Activated T-cell treated with anti-CD3 and anti-CD28 coated beads, Interleukin-2, amount 50 U/mL, for 24 hours (primary cell): ENCODE data around the gene BMP2K.
"Not testable (repeated sequence)": the region's sequence is repeated elsewhere in the genome, so short reads cannot be mapped to it uniquely, and the experiment has no call there.

ENCODE experiments used
- DNase-seq: peaks from one replicate; pipeline ENCODE4 v3.0.0-alpha.2; 2020
- H3K27ac Mint-ChIP-seq: 2 replicates; pipeline ENCODE4 v1.8.0; 2020; ENCODE audit warnings: mild to moderate bottlenecking, mixed read lengths
- H3K27me3 Mint-ChIP-seq: 2 replicates; pipeline ENCODE4 v1.8.0; 2020; ENCODE audit warnings: mixed read lengths
- H3K36me3 Mint-ChIP-seq: 2 replicates; pipeline ENCODE4 v1.8.0; 2020; ENCODE audit warnings: low read depth, mixed read lengths
- H3K4me1 Mint-ChIP-seq: 2 replicates; pipeline ENCODE4 v1.8.0; 2020; ENCODE audit warnings: low read depth, mixed read lengths
- H3K4me3 Mint-ChIP-seq: 2 replicates; pipeline ENCODE4 v1.8.0; 2020; ENCODE audit warnings: mild to moderate bottlenecking, moderate library complexity, mixed read lengths
- H3K9me3 Mint-ChIP-seq: 2 replicates; pipeline ENCODE4 v1.8.0; 2020; ENCODE audit warnings: mixed read lengths

Gene BMP2K

DNA sequence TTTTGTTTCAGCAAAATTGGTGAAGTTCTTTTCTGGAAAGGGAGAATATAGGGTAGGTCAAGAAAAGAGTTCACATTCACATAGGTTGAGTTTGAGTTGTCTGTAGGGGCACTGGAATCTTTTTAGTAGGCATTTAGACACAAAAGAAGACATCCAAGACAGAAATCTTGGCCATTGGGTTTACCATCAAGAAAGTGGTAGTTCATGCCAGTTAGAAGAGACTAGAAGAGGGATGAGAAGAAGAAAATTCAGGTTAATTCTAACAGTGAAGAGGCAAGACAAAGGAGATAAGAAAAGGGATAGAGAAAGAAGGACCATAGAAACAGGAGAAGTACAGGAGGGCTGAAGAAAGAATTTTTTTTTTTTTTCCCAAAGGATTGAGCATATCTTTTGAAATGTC, 123.2 kb downstream of the BMP2K start:
- peaks cover 11% of the 10 kb centered on the region for H3K36me3 Mint-ChIP-seq
- no peaks in the 10 kb centered on the region for H3K9me3 Mint-ChIP-seq
- no peak for DNase-seq
- no peaks in the 10 kb centered on the region for H3K4me1 Mint-ChIP-seq
- H3K27ac Mint-ChIP-seq, result no peak overlapping the region
- no peaks in the 10 kb centered on the region for H3K27me3 Mint-ChIP-seq
- no peak overlapping the region for H3K4me3 Mint-ChIP-seq

DNA sequence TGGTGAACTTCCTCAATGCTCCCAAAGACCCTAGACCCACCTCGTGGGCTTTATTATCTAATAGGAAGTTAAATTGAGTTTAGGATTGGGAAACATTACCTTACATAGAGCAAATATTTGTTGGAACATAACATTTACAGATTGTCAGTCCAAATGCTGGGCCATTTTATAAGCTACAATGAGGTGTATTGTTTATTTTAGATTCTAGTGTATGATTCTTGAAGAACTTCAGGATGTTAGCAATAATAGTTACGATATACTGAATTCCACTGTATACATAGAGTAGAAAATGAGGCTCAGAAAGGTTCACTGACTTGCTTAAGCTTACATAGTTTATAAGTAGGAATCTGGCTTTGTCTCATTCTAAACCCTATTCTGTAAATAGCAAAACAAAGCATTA, 125.7 kb downstream of the BMP2K start:
- H3K36me3 Mint-ChIP-seq, result no peaks in the 10 kb centered on the region
- H3K9me3 Mint-ChIP-seq, result no peaks in the 10 kb centered on the region
- no peaks in the 10 kb centered on the region for H3K27me3 Mint-ChIP-seq
- no peak for DNase-seq
- H3K4me1 Mint-ChIP-seq, result no peaks in the 10 kb centered on the region
- no peak overlapping the region for H3K27ac Mint-ChIP-seq
- no peak overlapping the region for H3K4me3 Mint-ChIP-seq

DNA sequence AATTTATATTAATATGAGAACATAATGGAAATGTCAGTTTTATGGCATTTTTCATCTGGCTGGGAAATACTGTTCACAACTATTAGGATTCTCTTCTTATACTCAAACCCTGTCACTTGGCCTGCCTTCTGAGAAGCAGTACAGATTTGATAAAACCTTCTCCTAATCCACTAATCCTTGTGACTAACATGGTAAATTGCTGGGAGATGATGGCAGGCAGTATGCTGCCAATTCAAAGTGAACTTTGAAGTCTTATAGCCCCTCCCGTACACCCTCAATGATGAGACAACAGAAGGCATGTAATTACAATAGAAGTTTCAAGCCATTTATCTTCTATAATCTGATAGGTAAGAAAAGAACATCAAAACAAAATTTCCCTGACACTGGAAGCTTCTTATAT, 126.1 kb downstream of the BMP2K start:
- Mint-ChIP-seq H3K9me3 (no peaks in the 10 kb centered on the region), H3K36me3 (no peaks in the 10 kb centered on the region), H3K4me1 (no peaks in the 10 kb centered on the region), H3K27ac (no peak overlapping the region), H3K4me3 (no peak overlapping the region), H3K27me3 (no peaks in the 10 kb centered on the region)
- no peak for DNase-seq

DNA sequence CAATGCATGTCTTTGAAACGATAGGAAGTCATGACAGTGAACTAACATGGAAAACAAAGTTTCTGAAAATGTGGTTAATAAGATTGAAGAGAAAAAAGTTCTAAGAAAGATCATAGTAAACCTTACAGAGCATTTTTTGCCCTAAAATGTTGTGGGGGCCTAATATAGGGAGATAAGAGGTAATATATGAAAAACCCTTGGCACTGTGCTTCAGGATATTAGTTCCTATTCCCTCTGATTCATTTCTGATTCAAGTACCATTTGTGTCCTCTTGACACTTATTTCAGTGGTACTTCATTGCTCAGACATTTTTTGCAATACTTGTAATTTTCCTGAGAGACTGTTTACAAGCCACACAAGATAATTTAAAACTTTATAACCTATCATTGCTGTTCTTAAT, 128.0 kb downstream of the BMP2K start:
- no peak overlapping the region for H3K27ac Mint-ChIP-seq
- H3K36me3 Mint-ChIP-seq, result no peaks in the 10 kb centered on the region
- no peak for DNase-seq
- no peaks in the 10 kb centered on the region for H3K27me3 Mint-ChIP-seq
- H3K4me3 Mint-ChIP-seq, result no peak overlapping the region
- no peaks in the 10 kb centered on the region for H3K4me1 Mint-ChIP-seq
- no peaks in the 10 kb centered on the region for H3K9me3 Mint-ChIP-seq

DNA sequence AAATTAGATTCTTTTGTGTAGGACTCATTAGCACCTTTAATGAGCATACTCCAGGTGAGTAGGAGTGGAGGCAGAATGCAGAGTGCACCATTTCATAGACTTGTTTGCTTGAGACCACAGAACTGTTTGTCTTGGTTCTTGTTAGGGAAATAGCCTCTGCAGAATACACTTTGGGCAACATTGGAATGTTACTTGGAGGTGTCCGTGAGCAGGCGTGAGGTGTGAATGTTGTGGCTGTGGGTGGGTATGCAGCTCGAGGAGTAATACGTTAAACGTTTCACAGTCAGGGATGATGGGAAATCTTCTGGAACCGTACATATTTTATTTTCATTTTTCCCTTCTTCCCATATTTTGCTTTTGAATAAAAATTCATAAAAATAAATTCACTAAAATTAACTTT, 131.5 kb downstream of the BMP2K start:
- no peaks in the 10 kb centered on the region for H3K9me3 Mint-ChIP-seq
- H3K27ac Mint-ChIP-seq, result no peak overlapping the region
- no peak for DNase-seq
- no peaks in the 10 kb centered on the region for H3K4me1 Mint-ChIP-seq
- H3K27me3 Mint-ChIP-seq, result no peaks in the 10 kb centered on the region
- no peak overlapping the region for H3K4me3 Mint-ChIP-seq
- peaks cover 22% of the 10 kb centered on the region for H3K36me3 Mint-ChIP-seq

GRCh38 chr4:78908974-78909373, 132.8 kb downstream of the BMP2K start:
- DNase-seq, H3K27ac Mint-ChIP-seq, H3K4me1 Mint-ChIP-seq, H3K4me3 Mint-ChIP-seq, H3K27me3 Mint-ChIP-seq, H3K9me3 Mint-ChIP-seq: not testable (repeated sequence)
- peaks cover 28% of the 10 kb centered on the region for H3K36me3 Mint-ChIP-seq

DNA sequence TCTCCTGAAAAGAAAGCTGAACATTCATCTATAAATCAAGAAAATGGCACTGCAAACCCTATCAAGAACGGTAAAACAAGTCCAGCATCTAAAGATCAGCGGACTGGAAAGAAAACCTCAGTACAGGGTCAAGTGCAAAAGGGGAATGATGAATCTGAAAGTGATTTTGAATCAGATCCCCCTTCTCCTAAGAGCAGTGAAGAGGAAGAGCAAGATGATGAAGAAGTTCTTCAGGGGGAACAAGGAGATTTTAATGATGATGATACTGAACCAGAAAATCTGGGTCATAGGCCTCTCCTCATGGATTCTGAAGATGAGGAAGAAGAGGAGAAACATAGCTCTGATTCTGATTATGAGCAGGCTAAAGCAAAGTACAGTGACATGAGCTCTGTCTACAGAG, 134.5 kb downstream of the BMP2K start:
- Mint-ChIP-seq H3K4me1 (no peaks in the 10 kb centered on the region), H3K9me3 (no peaks in the 10 kb centered on the region), H3K4me3 (no peak overlapping the region), H3K36me3 (peaks cover 39% of the 10 kb centered on the region), H3K27me3 (no peaks in the 10 kb centered on the region), H3K27ac (no peak overlapping the region)
- DNase-seq, result no peak

DNA sequence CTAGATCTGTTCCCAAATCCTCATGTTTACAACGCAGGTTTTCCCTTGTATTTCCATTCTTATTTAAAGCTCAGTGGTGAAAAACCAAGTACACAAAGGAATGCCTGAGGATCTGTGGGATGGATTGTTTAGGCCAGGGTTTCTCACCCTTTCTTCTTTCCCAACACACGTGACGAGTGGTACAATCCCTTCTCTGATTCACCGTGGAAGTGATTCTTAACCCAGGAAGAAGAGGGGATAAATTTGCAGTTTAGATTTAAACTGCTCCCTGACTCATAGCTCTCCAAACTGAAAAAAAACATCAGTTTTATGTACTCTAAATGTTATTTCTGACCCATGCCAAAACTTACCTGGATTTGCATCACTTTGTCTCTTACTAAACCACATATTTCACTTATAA, 146.1 kb downstream of the BMP2K start:
- no peak for DNase-seq
- H3K27ac Mint-ChIP-seq, result no peak overlapping the region
- no peaks in the 10 kb centered on the region for H3K27me3 Mint-ChIP-seq
- peaks cover 76% of the 10 kb centered on the region for H3K36me3 Mint-ChIP-seq
- no peaks in the 10 kb centered on the region for H3K4me1 Mint-ChIP-seq
- no peak overlapping the region for H3K4me3 Mint-ChIP-seq
- no peaks in the 10 kb centered on the region for H3K9me3 Mint-ChIP-seq

DNA sequence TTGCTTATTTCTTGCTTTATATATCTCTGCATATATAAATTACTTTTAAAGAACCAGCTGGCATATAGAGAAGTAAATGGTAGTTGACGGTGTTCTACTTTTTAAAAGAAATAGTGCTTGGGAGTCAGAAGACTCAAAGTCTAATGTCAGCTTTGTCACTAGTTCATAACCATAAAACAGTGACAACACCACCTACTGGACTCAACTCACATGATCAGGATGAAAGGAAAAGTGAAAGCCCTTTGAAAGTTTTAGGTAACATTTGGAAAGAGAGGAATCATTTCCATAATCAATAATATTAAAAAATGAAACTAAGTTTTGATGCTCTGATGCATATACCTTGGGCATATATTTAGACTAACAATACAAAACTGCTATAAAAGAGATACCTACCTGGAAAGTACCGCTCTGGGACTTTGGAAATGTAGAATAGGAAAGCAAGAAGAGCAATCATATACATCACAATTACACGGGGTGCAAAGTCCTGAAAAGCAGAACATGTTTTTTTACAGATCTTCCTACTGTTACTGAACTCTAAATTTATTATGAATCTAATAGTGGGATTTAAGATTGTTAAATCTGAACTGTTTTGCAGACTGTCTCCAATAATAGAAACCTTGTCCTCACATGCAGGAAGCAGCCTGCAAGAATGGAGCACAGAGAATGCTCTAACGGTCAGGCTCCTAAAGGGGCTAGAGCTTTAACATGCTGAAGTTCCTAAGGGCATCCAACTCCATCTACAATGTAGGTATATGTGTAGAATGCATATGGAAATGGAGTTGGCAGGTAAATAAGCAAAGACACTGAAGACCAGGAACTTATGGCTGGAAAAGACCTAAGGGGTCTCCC, 147.5 kb downstream of the BMP2K start:
- no peak for DNase-seq
- Mint-ChIP-seq H3K27me3 (no peaks in the 10 kb centered on the region), H3K9me3 (no peaks in the 10 kb centered on the region), H3K36me3 (peaks cover 83% of the 10 kb centered on the region), H3K4me3 (no peak overlapping the region), H3K4me1 (peaks cover 1% of the 10 kb centered on the region), H3K27ac (no peak overlapping the region)

DNA sequence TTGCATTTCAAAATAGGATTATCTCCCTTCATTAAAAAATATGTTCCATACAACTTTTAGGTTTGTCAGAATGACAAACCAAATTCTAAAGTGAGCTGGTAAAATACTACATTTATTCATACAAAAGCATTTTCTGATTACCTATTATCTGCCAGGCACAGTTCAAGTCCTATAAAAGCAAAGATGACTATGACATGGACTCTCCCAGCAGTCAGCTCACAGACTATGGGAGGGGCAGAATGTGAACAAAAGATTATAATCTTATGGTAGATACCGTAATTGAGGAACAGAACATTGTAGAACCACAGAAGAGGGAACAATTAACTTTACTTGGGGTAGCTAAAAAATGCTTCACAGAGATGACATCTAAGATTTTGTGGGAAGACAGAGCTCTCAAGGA, 150.7 kb downstream of the BMP2K start:
- Mint-ChIP-seq H3K4me3 (no peak overlapping the region), H3K27me3 (no peaks in the 10 kb centered on the region), H3K27ac (no peak overlapping the region), H3K9me3 (no peaks in the 10 kb centered on the region), H3K36me3 (peaks cover 82% of the 10 kb centered on the region), H3K4me1 (peaks cover 1% of the 10 kb centered on the region)
- no peak for DNase-seq

GRCh38 chr4:78928835-78929234, 152.7 kb downstream of the BMP2K start:
- H3K27me3 Mint-ChIP-seq, result no peaks in the 10 kb centered on the region
- no peak for DNase-seq
- H3K27ac Mint-ChIP-seq, result no peak overlapping the region
- no peak overlapping the region for H3K4me3 Mint-ChIP-seq
- no peaks in the 10 kb centered on the region for H3K9me3 Mint-ChIP-seq
- peaks cover 4% of the 10 kb centered on the region for H3K4me1 Mint-ChIP-seq
- peaks cover 78% of the 10 kb centered on the region for H3K36me3 Mint-ChIP-seq

DNA sequence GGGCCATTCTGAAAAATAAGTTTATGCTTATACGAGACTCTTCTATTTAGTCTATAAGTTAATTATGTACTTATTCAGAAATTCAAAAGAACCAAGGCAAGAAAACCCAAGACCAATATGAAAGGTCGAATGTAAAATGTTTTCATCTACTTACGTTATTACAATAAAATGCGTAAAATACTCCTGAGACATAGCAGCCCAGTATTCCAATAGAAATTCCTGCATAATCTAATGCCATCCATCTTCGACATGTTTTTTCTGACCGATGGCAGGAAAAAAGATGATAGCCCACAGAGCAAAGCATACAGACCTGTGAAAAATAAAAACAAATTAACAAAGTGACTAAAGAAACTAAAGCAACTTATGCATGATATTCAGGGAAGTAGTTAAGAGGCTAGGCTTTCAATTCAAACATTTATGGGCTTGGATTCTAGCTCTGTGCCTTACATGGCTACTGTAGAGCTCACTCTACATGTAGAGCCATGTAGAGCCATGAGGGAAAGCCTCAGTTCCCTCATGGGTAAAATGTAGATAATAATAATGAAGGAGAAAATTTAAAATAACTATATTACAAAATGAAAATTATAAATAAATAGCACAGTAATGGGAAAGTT, 154.0 kb downstream of the BMP2K start:
- Mint-ChIP-seq H3K36me3 (peaks cover 76% of the 10 kb centered on the region), H3K9me3 (no peaks in the 10 kb centered on the region), H3K4me1 (peaks cover 8% of the 10 kb centered on the region), H3K27me3 (no peaks in the 10 kb centered on the region), H3K4me3 (no peak overlapping the region), H3K27ac (no peak overlapping the region)
- no peak for DNase-seq

GRCh38 chr4:78936989-78937388, 160.8 kb downstream of the BMP2K start:
- peaks cover 52% of the 10 kb centered on the region for H3K4me1 Mint-ChIP-seq
- H3K27ac Mint-ChIP-seq, result no peak overlapping the region
- peaks cover 32% of the 10 kb centered on the region for H3K36me3 Mint-ChIP-seq
- no peaks in the 10 kb centered on the region for H3K27me3 Mint-ChIP-seq
- H3K9me3 Mint-ChIP-seq, result no peaks in the 10 kb centered on the region
- H3K4me3 Mint-ChIP-seq, result no peak overlapping the region
- DNase-seq, result no peak

DNA sequence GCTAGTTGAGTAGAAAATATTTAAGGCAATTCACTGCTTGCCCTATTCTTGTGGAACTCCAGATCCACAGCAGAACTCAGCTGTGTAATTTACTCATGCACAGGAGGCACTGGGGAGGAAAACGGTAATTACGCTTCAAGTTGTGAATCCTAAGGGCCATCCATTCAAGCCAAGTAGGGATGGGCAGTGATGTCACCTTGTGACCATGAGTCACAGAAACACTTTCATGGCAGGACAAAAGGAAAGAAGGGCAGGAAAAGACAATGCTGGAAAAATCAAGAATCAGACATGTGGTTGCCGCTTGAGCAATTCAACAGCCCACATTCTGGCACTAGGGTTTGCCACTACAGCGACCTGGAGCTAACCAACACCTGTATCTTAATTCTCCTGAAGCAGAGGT, 161.7 kb downstream of the BMP2K start:
- no peak overlapping the region for H3K27ac Mint-ChIP-seq

DNA sequence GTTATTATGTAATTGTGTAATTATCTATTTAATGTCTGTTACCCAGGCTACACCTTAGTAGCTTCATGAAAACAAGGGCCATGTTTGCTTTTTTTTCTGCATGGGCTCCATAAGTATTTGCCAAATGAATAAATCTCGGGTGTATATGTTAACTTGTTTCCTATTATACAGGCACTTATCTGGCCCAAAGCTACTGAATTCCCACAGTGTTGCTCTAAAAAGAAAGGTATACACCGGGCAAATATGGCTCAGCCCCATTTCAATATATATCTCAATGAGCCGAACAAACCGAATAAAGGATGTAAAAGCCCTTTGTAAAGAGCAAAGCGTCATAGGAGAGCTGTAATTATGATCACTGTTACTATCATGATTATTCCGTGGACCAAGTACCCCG, 162.3 kb downstream of the BMP2K start:
- Mint-ChIP-seq H3K4me3 (peak overlapping the region; percentile 87), H3K4me1 (peaks cover 51% of the 10 kb centered on the region), H3K9me3 (no peaks in the 10 kb centered on the region), H3K27ac (peak overlapping the region; percentile 64), H3K27me3 (peaks cover 8% of the 10 kb centered on the region), H3K36me3 (peaks cover 23% of the 10 kb centered on the region)
- no peak for DNase-seq

More for the DNA sequence above, 161.7 kb downstream of the BMP2K start:
- H3K36me3 Mint-ChIP-seq, result peaks cover 25% of the 10 kb centered on the region
- no peak for DNase-seq
- peaks cover 3% of the 10 kb centered on the region for H3K27me3 Mint-ChIP-seq
- peak overlapping the region; percentile 87 for H3K4me3 Mint-ChIP-seq
- peaks cover 52% of the 10 kb centered on the region for H3K4me1 Mint-ChIP-seq
- no peaks in the 10 kb centered on the region for H3K9me3 Mint-ChIP-seq
